GM19328 (cell line): ENCODE measurements around the gene MIPEP.
A peak's percentile ranks its signal among the peaks of the same experiment; 100 is the strongest.

ENCODE experiments used
- ATAC-seq: cut with Tn5 transposase; IDR thresholded peaks from one replicate; pipeline ENCODE4 v1.9.1; 2021; ENCODE audit warnings: mild to moderate bottlenecking, moderate library complexity; ENCODE audit not compliant: unreplicated experiment

MIPEP gene

GRCh38 chr13:23722726-23723453 is 166.3 kb downstream of the MIPEP start:
- ATAC-seq = no peak

DNA sequence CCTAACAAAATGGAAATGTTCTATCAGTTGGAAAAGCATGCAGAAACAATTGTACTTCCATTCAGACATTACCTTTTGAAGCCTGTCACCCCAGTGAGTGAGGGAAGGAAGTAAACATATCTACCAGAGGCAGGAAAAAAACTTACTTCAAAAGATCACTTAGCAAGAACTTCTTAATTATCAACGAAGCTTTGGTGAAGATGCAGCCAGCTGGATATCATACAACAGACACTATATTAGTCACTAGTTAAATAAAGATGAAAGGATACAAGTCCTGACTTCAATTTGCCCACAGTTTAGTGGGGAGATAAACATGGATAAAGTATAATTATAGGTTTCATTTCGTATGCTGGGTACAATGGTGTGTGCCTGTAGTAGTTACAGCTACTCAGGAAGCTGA is 170.2 kb downstream of the MIPEP start:
- no peak for ATAC-seq

GRCh38 chr13:23716401-23716800 is 172.8 kb downstream of the MIPEP start:
- no peak for ATAC-seq

- no peak for ATAC-seq
These were observed 173.4 kb downstream of the MIPEP start for GRCh38 chr13:23715762-23716235.

- ATAC-seq = no peak
These were observed 174.0 kb downstream of the MIPEP start for GRCh38 chr13:23715092-23715761.

DNA sequence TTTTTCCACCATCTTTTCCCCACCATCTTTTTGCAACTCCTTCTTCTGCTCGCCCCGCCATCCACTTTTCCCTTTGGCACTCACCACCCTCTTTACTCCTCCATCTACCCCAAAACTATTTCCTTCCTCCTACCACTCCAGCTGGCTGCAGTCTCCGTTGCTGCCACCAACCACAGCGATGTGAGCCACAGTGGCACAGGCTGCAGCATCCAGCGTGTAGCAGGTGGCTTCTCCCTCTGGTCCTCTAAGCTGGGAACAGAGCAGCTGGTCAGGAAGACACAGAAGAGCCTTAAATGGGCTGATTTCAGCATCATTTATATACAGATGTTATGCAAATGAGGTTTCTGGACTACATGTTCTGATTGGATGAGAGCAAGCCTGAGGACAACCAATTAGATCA is 174.5 kb downstream of the MIPEP start:
- ATAC-seq = no peak

- ATAC-seq = no peak
These were observed 177.8 kb downstream of the MIPEP start for GRCh38 chr13:23711355-23711754.

DNA sequence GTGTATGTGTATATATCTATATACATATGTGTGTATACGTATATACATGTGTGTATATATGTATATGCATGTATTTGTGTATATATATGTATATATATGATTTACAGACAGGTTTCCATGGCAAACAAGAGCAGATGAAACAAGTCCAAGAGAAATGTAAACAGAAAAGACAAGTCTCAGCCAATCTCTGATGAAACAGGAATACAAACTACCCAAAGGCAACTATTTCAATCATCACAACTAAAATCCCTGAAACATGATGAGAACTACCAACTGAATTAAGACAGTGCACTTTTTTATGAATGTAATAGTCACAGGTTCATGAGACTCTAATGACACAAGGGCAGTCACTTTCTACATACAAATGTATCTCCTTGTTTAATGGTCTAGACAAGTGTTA is 178.8 kb downstream of the MIPEP start:
- no peak for ATAC-seq

DNA sequence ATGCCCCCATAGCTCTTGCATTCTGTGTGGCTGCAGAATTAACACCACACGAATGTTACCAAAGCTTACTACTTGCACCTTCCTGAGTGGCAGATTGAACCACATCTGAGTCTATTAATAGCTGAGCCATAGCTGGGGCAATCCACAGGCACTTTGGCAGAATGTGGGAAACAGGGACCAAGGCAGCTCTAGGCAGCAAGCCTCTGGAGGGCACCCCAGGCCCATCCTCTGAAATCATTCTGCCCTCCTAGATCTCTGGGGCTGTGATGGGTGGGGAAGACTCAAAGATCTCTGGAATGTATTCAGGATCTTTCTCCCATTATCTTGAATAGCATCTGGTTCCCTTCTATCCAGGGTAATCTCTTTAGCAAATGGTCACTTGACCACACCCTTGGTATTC is 179.7 kb downstream of the MIPEP start:
- no peak for ATAC-seq

GRCh38 chr13:23707674-23708073 is 181.5 kb downstream of the MIPEP start:
- no peak for ATAC-seq

DNA sequence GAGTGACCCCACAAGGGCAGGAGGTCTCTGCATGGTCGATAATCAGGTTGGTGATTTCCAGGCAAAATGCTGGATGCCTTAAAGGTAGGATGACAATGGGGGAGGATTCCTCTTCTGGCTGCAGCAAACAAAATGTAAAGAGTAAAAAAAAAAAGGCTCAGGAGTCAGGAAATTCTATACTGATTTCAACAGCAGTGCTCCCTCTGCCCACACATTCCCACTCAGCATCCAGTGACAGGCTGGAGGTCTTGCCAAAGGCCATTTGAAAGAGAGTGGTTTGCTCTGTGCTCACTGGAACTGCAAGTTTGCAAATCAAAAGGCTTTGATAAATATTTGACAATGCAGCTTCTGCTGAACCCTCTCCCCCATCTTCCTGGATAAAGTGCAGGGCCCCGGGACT is 183.6 kb downstream of the MIPEP start:
- no peak for ATAC-seq

GRCh38 chr13:23703246-23703860 is 185.8 kb downstream of the MIPEP start:
- ATAC-seq = no peak

- ATAC-seq = no peak
These were observed 187.6 kb downstream of the MIPEP start for GRCh38 chr13:23701636-23702035.

- no peak for ATAC-seq
These were observed 188.0 kb downstream of the MIPEP start for GRCh38 chr13:23701186-23701585.

DNA sequence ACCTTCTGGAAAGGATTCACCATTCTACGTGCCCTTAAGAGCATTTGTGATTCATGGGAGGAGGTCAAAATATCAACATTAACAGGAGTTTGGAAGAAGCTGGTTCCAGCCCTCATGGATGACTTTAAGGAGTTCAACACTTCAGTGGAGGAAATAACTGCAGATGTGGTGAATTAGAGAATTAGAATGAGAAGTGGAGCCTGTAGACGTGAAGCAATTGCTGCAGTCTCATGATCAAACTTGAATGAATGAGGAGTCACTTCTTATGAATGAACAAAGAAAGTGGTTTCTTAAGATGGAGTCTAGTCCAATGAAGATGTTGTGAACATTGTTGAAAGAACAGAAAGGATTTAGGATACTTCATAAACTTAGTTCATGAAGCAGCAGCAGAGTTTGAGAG is 189.9 kb downstream of the MIPEP start:
- no peak for ATAC-seq

DNA sequence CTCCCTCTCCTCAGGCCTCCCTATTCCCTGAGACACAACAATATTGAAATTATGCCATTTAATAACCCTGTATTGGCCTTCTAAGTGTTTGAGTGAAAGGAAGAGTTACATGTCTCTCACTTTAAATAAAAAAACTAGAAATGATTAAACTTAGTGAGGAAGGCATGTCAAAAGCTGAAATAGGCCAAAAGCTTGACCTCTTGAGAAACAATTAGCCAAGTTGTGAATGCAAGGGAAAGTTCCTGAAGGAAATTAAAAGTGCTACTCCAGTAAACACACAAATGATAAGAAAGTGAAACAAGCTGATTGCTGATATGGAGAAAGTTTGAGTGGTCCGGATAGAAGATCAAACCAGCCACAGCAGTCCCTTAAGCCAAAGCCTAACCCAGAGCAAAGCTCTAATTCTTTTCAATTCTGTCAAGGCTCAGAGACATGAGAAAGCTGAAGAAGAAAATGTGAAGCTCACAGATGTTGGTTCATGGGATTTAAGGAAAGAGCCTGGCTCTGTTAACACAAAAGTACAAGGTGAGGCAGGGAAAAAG is 191.4 kb downstream of the MIPEP start:
- ATAC-seq = no peak

DNA sequence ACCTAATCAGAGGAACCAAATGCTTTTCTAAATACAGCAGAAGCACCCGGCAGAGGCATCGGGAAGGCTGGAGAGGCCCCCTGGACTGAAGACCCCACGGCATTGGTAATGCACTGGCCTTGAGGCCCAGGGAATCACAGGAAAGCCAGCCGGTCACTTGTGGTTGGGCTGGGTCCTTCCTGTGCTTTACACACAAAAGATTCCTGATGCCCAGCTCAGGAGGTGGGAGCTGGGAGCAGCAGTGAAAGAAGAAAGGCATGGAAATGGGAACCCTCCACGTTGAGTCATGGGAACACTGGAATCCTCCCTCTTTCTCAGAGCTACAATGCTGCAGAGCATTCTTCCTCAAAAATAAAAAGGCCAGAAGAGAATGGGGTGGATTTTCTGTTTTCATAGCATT is 192.6 kb downstream of the MIPEP start:
- ATAC-seq = no peak

DNA sequence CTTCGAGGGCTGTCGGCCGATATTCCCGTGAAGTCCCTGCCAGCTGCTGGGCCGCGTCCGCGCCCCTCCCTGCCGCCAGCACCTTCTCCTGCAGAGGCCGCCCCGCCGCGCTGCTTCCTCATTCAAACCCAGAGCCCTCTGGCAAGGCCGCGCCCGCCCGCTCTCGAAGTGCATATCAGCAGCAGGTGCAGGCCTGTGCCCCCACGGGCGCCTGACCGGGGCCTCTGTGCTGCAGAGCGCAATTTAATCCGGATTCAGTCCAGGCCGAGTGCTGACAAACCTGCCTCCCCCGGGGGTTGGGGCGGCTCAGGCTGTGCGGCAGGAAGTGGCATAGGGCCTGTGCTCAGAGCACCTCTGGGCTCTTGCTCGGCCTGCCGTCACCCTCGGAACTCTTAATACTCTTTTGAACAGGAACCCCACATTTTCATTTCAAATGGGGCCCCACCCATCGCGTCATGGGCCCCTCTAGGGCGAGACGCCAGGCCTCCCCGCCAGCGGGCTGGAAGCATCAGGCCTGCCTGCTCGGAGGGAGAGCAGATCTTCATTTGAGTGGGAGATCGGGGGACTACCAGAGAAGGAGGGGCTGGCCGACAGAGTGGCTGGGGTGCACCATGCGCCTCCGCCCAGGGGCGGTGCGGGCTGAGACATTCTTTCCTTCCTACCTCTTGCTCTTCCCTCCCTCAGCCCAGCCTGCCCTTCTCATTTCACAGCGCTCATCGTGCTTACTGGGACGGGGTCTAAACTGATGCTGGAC is 193.3 kb downstream of the MIPEP start:
- ATAC-seq = peak; percentile 82

GRCh38 chr13:23695196-23695595 is 194.0 kb downstream of the MIPEP start:
- ATAC-seq = no peak

DNA sequence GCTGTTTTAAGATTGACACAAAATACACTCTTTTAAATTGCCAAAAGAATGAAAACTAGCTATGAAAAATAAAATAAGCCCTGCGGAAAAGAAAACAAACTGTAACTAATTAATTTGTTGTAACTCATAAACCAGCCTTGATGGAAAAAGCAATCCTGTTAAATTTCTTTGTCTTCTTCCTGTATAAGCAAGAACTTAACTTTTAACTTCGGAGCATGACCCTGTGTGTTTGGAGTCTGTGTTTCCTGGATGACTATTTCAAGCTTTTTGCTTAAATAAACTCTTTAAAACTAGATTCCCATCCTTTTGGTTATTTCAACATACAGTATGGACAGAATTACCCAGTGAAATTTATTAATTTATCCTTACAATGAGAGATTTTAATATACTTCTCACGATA is 196.4 kb downstream of the MIPEP start:
- no peak for ATAC-seq

DNA sequence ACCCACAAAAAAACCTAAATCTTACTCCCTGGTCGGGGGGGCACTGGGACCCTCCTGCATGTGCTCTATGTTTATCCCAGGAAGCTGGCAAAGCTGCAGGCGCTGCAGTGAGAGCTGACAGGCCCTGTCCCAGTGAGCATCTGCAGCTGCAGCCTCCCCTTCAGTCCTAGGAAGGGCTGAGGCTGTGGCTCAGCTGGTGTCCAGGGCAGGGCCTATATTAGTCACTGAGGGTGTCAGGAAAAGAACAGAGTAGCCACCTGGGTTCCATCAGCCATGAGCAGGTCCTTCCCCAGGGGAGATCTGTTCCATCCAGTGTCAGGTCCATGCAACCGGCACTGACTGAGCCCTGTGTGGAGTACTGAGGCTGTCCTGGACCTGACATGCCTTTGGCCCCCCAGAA is 198.5 kb downstream of the MIPEP start:
- no peak for ATAC-seq
